ENCODE results near the gene GRIK3.

DNA sequence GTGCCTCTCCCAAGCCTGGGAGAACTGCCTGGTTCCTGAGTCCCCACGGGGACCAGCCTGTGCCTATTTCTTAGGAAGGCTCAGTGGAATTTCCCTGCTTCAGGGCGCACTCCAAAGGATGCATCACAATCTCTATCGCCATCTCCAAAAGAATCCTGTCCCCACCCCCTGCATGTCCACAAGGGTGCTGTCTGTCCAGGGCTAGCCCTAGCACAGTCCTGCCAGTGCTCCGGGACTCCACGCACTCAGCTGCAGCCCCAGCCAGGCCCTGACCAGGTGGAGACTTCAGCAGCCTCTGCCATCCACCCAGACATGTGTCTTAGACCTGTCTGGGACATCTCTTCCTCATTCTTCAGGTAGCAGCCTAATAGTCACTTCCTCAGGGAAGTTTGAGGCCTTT lies 199.7 kb downstream of the GRIK3 start:
- no peak for TF ChIP-seq POLR2A (IDR thresholded peaks at IDR 0.05)
- TF ChIP-seq, protein P1, sequence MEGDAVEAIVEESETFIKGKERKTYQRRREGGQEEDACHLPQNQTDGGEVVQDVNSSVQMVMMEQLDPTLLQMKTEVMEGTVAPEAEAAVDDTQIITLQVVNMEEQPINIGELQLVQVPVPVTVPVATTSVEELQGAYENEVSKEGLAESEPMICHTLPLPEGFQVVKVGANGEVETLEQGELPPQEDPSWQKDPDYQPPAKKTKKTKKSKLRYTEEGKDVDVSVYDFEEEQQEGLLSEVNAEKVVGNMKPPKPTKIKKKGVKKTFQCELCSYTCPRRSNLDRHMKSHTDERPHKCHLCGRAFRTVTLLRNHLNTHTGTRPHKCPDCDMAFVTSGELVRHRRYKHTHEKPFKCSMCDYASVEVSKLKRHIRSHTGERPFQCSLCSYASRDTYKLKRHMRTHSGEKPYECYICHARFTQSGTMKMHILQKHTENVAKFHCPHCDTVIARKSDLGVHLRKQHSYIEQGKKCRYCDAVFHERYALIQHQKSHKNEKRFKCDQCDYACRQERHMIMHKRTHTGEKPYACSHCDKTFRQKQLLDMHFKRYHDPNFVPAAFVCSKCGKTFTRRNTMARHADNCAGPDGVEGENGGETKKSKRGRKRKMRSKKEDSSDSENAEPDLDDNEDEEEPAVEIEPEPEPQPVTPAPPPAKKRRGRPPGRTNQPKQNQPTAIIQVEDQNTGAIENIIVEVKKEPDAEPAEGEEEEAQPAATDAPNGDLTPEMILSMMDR (IDR thresholded peaks at IDR 0.05): no peak
